Osteoblast (primary cell): ENCODE measurements around the gene PIEZO1. TPM values are rescaled to one million over a fixed set of nuclear protein-coding genes. Genes with fewer than 3 reads are reported as not detected.
A peak's percentile ranks its signal among the peaks of the same experiment; 100 is the strongest.

Experiments
- DNase-seq: peaks from one replicate; pipeline ENCODE4 v3.0.0; 2011; ENCODE audit warnings: low spot score, mixed read lengths; ENCODE audit not compliant: insufficient read length; ENCODE audit errors: missing footprints
- H2AFZ ChIP-seq: 2 replicates; pipeline ENCODE4 v1.6.0; 2011; ENCODE audit warnings: mild to moderate bottlenecking, low read length
- H3K27ac ChIP-seq: 2 replicates; pipeline ENCODE4 v1.5.1; 2011; ENCODE audit warnings: mild to moderate bottlenecking, low read depth, low read length, moderate library complexity
- H3K27me3 ChIP-seq: 2 replicates; pipeline ENCODE4 v1.6.0; 2012; ENCODE audit warnings: mild to moderate bottlenecking, control low read depth, inconsistent platforms, low read length, moderate library complexity; ENCODE audit not compliant: insufficient read depth
- H3K36me3 ChIP-seq: 2 replicates; pipeline ENCODE4 v1.5.1; 2011; ENCODE audit warnings: mild to moderate bottlenecking, low read length, control low read depth, moderate library complexity; ENCODE audit not compliant: insufficient read depth
- H3K4me1 ChIP-seq: 2 replicates; pipeline ENCODE4 v1.5.1; 2011; ENCODE audit warnings: mild to moderate bottlenecking, low read length, control low read depth, moderate library complexity; ENCODE audit not compliant: insufficient read depth
- H3K4me2 ChIP-seq: 2 replicates; pipeline ENCODE4 v1.6.0; 2011; ENCODE audit warnings: mild to moderate bottlenecking, low read length; ENCODE audit not compliant: insufficient read depth
- H3K4me3 ChIP-seq: fragments of 200-600 bp; sonication (generic); 3 replicates; pipeline ENCODE4 v1.5.1; 2012; ENCODE audit warnings: mild to moderate bottlenecking, low read length, inconsistent platforms; ENCODE audit not compliant: insufficient read depth
- H3K79me2 ChIP-seq: 2 replicates; pipeline ENCODE4 v1.6.0; 2012; ENCODE audit warnings: mild to moderate bottlenecking, low read length, control low read depth, inconsistent platforms; ENCODE audit not compliant: insufficient read depth
- H3K9me3 ChIP-seq: 2 replicates; pipeline ENCODE4 v1.5.1; 2011; ENCODE audit warnings: low read depth, low read length, control low read depth
- H4K20me1 ChIP-seq: 2 replicates; pipeline ENCODE4 v1.6.0; 2012; ENCODE audit warnings: mild to moderate bottlenecking, low read length, control low read depth; ENCODE audit not compliant: insufficient read depth
- CTCF ChIP-seq: IDR thresholded peaks from 2 replicates; pipeline ENCODE4 v1.5.1; 2011; ENCODE audit warnings: mild to moderate bottlenecking, low read depth, low read length, moderate library complexity; ENCODE audit errors: extremely low read depth
- total RNA-seq: library from RNA; depleted of rRNA; stranded (reverse); fragments of >200 nt; gene quantifications from 2 replicates; pipeline ENCODE4 v1.2.3, GENCODE V29; 2012

Gene PIEZO1
- total RNA-seq, 1 donor: 207 TPM

DNA sequence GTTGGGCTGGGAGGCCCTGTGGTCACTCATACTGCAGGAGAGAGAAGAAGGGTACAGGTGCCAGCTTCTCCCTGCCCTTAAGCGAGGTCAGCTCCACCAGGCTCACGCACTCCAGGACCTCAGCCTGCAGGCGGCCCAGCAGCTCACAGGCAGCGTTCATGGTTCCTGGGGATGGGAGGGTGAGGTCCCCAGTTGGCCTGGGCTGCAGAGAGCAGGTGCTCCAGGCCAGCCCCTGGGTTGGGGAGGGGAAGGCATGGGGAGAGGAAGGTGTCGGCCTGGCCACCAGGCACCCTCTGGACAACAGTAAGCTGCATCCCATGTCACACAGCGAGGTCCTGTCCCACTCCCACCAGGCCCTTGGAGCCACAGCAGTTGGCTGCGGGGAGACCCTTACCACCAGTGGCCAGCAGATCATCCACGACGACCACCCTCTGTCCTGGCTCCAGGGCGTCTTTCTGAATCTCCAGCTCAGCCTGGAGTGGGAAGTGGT lies 24.7 kb upstream of the PIEZO1 start:
- Histone ChIP-seq H3K4me3 (peak overlapping the region; percentile 77), H4K20me1 (peaks cover 12% of the 10 kb centered on the region), H3K4me2 (peak overlapping the region; percentile 87), H2AFZ (no peak overlapping the region), H3K4me1 (peaks cover 29% of the 10 kb centered on the region), H3K36me3 (peaks cover 26% of the 10 kb centered on the region), H3K27me3 (no peaks in the 10 kb centered on the region), H3K27ac (no peak overlapping the region), H3K9me3 (no peaks in the 10 kb centered on the region), H3K79me2 (peaks cover 20% of the 10 kb centered on the region)
- no peak for TF ChIP-seq CTCF
- peak; percentile 64 for DNase-seq

DNA sequence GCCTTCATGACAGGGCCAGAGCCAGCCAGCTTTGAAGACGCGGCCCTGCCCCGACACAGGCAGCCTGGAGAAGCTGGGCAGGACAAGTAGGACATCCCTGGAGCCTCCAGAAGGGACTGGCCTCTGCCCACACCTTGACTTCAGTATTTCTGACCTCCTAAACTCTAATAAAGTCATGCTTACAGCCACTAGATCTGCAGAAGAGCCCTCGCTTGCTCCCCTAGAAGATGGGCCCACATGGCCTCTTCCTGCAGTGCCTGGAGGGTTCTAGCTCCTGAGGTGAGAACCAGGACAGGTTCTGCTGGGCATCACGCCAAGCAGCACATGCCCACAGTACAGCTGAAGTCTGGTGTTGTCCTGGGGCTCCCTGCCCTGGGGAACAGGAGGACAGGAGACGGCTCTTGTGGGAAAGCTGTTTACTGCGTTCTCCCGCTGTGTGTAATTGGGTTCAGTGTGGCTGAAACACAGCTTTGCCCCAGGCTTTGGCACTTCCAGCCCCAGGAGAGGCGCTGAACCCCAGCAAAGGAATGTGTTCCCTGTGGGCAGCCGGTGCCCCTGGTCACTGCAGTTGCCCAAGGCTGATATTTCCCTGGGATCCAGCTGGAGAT lies 24.2 kb upstream of the PIEZO1 start:
- H3K4me1 ChIP-seq: peaks cover 35% of the 10 kb centered on the region
- H3K27me3 ChIP-seq: no peaks in the 10 kb centered on the region
- no peak overlapping the region for H3K4me3 ChIP-seq
- H4K20me1 ChIP-seq: peaks cover 12% of the 10 kb centered on the region
- no peaks in the 10 kb centered on the region for H3K9me3 ChIP-seq
- H3K79me2 ChIP-seq: peaks cover 25% of the 10 kb centered on the region
- H3K36me3 ChIP-seq: peaks cover 26% of the 10 kb centered on the region
- TF ChIP-seq CTCF: no peak
- DNase-seq: peak; percentile 81
- H3K4me2 ChIP-seq: no peak overlapping the region
- H3K27ac ChIP-seq: no peak overlapping the region
- H2AFZ ChIP-seq: no peak overlapping the region

DNA sequence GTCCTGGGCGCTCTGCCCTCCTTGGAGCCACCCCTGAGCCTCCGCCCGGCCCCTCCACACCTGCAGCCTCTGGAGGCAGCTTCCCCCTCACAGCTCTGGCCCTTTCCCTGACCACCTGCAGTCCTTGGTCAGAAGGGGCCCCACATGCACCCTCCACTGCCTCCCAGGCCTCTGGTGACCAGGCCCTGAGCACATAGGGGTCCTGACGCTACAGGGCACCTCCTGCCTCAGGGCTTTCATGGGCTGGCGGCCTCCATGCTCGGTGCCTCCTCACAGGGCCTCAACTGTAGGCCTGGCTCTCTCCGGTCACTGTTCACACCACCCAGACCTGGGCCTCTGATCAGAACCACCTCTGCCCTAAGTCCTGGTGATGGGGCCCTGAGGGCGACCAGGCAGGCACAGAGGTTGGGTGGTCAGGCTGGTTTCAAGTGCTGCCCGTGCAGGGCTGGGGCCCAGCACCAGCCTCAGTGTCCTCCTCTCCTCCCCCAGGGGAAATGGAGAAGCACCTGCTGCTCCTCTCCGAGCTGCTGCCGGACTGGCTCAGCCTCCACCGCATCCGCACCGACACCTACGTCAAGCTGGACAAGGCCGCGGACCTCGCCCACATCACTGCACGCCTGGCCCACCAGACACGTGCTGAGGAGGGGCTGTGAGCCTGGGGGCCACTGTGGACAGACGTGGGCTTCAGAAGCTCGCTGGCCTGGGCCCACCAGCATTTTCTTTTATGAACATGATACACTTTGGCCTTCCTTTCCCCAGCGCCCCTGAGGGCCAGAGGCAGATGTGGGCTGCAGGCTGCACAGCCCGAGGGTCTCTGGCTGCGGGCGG lies 22.8 kb upstream of the PIEZO1 start:
- TF ChIP-seq CTCF: no peak
- no peaks in the 10 kb centered on the region for H3K9me3 ChIP-seq
- DNase-seq: peak; percentile 69
- peaks cover 36% of the 10 kb centered on the region for H3K4me1 ChIP-seq
- no peak overlapping the region for H3K27ac ChIP-seq
- H3K36me3 ChIP-seq: peaks cover 26% of the 10 kb centered on the region
- peaks cover 26% of the 10 kb centered on the region for H3K79me2 ChIP-seq
- no peaks in the 10 kb centered on the region for H3K27me3 ChIP-seq
- no peak overlapping the region for H3K4me2 ChIP-seq
- H3K4me3 ChIP-seq: no peak overlapping the region
- H4K20me1 ChIP-seq: peaks cover 12% of the 10 kb centered on the region
- no peak overlapping the region for H2AFZ ChIP-seq

DNA sequence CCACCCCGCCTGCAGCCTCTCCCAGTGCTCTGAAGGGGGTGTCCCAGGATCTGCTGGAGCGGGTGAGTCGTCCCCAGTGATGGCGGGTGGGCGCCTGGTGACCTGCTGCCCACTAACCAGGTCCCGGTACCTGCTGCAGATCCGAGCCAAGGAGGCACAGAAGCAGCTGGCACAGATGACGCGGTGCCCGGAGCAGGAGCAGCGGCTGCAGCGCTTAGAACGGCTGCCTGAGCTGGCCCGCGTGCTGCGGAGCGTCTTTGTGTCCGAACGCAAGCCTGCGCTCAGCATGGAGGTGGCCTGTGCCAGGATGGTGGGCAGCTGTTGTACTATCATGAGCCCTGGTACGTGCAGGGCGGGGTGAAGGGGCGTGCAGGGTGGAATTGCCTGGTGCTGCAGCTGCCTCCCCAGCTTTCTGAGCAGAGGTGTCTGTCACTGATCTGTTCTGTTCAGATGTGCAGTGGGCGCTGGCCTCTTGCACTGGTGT lies 22.2 kb upstream of the PIEZO1 start:
- H3K9me3 ChIP-seq: no peaks in the 10 kb centered on the region
- no peak overlapping the region for H3K4me3 ChIP-seq
- H3K79me2 ChIP-seq: peaks cover 26% of the 10 kb centered on the region
- H2AFZ ChIP-seq: no peak overlapping the region
- peak; percentile 81 for DNase-seq
- H3K27ac ChIP-seq: no peak overlapping the region
- H3K36me3 ChIP-seq: peaks cover 26% of the 10 kb centered on the region
- peaks cover 32% of the 10 kb centered on the region for H3K4me1 ChIP-seq
- H3K4me2 ChIP-seq: no peak overlapping the region
- peaks cover 12% of the 10 kb centered on the region for H4K20me1 ChIP-seq
- no peak for TF ChIP-seq CTCF
- no peaks in the 10 kb centered on the region for H3K27me3 ChIP-seq
